ENCODE results near the gene IL1F10. TPM values are rescaled to one million over a fixed set of nuclear protein-coding genes. Genes with fewer than 3 reads are reported as not detected.

Gene IL1F10
- total RNA-seq, 1 donor from 2014 or later, result not detected

DNA sequence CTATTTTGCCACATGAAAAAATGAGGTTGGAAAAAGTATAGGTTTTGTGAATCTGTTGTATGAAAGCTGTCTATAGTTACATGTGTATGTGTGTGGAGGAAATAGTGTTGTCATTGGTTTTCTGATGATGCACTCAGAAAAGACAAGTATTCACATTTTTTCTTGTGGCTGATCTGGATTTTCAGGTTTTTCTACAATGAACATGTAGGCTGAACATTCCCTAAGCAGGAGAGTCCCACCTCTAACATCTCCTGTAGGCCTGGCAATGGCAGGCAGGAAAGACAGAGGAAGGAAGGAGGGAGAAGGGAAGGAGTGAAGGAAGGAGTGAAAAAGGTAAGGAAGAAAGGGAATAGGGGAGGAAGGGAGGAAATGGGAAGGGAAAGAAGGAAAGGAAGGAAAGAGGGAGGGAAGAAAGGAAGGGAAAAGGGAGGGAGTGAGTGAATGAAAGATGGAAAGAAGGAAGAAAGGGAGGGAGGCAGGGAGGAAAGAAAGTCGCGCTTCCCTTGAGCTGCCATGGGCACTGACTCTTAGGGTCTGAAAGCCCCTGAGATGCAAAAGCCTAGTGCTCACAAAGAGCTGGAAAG lies 9.3 kb upstream of the IL1F10 start:
- Mint-ChIP-seq H3K27me3 (ENCODE audit: insufficient read depth, low read depth) (peaks cover 9% of the 10 kb centered on the region), H3K4me1 (peaks cover 12% of the 10 kb centered on the region), H3K27ac (no peak overlapping the region), H3K36me3 (no peaks in the 10 kb centered on the region), H3K4me3 (no peak overlapping the region), H3K9me3 (peaks cover 17% of the 10 kb centered on the region)
- no peak overlapping the region for H3K4me2 ChIP-seq
- H3K4me1 ChIP-seq, result no peaks in the 10 kb centered on the region
- TF ChIP-seq EZH2 (IDR thresholded peaks at IDR 0.05) (no peak), EZH2phosphoT487 (IDR thresholded peaks at IDR 0.05) (no peak)
- TF ChIP-seq, protein P1, sequence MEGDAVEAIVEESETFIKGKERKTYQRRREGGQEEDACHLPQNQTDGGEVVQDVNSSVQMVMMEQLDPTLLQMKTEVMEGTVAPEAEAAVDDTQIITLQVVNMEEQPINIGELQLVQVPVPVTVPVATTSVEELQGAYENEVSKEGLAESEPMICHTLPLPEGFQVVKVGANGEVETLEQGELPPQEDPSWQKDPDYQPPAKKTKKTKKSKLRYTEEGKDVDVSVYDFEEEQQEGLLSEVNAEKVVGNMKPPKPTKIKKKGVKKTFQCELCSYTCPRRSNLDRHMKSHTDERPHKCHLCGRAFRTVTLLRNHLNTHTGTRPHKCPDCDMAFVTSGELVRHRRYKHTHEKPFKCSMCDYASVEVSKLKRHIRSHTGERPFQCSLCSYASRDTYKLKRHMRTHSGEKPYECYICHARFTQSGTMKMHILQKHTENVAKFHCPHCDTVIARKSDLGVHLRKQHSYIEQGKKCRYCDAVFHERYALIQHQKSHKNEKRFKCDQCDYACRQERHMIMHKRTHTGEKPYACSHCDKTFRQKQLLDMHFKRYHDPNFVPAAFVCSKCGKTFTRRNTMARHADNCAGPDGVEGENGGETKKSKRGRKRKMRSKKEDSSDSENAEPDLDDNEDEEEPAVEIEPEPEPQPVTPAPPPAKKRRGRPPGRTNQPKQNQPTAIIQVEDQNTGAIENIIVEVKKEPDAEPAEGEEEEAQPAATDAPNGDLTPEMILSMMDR (IDR thresholded peaks at IDR 0.05), result no peak
- H2AFZ ChIP-seq (replicated peaks), result no peak overlapping the region
- H3K36me3 ChIP-seq, result no peaks in the 10 kb centered on the region
- H3K4me3 ChIP-seq, result no peak overlapping the region
- no peaks in the 10 kb centered on the region for H3K27me3 ChIP-seq
- no peaks in the 10 kb centered on the region for H3K79me2 ChIP-seq (ENCODE audit: low read depth)
- H3K9ac ChIP-seq, result no peak overlapping the region
- H3K27ac ChIP-seq, result no peak overlapping the region
- no peaks in the 10 kb centered on the region for H3F3A ChIP-seq (ENCODE audit: low read depth)
- H3K9me3 ChIP-seq (ENCODE audit: low read depth), result peaks cover 5% of the 10 kb centered on the region
- DNase-seq (ENCODE audit: low spot score), result no peak
- no peaks in the 10 kb centered on the region for H4K20me1 ChIP-seq (ENCODE audit: low read depth)

DNA sequence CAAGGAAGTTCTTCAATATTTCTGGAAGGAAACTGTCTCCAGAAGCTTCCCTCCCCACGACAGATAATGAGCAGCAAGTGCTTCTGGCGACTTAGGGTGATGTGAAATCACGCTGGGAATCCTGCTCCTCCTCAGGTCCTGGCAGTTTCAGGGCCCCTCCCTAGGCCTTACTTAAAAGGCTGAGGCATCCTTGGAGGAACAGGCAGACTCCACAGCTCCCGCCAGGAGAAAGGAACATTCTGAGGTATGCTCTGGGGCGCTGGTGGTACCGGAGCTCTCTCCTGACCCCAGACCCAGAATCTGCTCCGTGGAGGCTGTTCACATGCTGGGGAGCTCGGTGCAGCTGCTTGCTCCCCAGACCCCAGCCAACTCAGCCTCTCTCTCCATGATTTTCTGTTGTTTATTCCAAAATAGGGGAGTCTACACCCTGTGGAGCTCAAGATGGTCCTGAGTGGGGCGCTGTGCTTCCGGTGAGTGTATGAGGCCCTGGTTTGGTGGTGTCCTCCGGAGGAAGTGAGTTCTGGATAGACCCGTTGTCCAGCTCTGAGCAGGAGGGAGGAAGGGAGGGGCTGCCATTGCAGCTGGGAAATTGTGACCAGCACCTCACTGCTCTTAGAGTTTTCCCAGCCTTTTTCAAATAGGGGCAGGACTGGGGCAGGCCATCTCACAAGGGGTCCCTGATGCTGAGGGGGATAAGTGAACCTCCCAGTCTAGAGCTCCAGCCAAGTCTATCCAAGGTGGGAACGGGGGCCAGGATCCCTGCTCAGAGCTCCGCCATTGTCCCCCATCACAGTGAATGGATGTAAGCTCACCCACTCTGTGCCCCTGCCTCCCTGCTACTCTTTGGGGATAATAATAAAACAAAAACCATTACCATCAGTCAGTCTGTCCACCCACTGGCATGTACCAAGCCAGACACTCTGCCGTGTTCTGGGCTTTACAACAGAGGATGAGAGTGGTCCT lies 8.5 kb upstream of the IL1F10 start, which contains the start of gene IL36RN:
TSS of gene IL36RN (plus strand) at position 201 of the 963 bp plus-strand sequence. CDS start at position 442, 241 bp downstream.
- no peak within 1 kb of the TSS for H3K27ac ChIP-seq
- TF ChIP-seq, protein P1 (IDR thresholded peaks at IDR 0.05), result no peak
- no peak for TF ChIP-seq EZH2 (IDR thresholded peaks at IDR 0.05)
- TF ChIP-seq EZH2phosphoT487 (IDR thresholded peaks at IDR 0.05), result no peak
- H3K9me3 ChIP-seq (ENCODE audit: low read depth), result peaks cover 5% of the 10 kb centered on the region
- Mint-ChIP-seq H3K36me3 (no peaks in the 10 kb centered on the region), H3K27ac (no peak within 1 kb of the TSS), H3K27me3 (ENCODE audit: insufficient read depth, low read depth) (peaks cover 8% of the 10 kb centered on the region), H3K4me1 (peaks cover 12% of the 10 kb centered on the region), H3K9me3 (peaks cover 14% of the 10 kb centered on the region), H3K4me3 (no peak within 1 kb of the TSS)
- no peak within 1 kb of the TSS for H2AFZ ChIP-seq (replicated peaks)
- H4K20me1 ChIP-seq (ENCODE audit: low read depth), result no peaks in the 10 kb centered on the region
- H3K4me3 ChIP-seq, result no peak within 1 kb of the TSS
- no peak within 1 kb of the TSS for H3K4me2 ChIP-seq
- H3F3A ChIP-seq (ENCODE audit: low read depth), result no peaks in the 10 kb centered on the region
- H3K4me1 ChIP-seq, result no peaks in the 10 kb centered on the region
- H3K36me3 ChIP-seq, result no peaks in the 10 kb centered on the region
- H3K27me3 ChIP-seq, result no peaks in the 10 kb centered on the region
- no peak within 1 kb of the TSS for H3K9ac ChIP-seq
- no peaks in the 10 kb centered on the region for H3K79me2 ChIP-seq (ENCODE audit: low read depth)
- no peak for DNase-seq (ENCODE audit: low spot score)

DNA sequence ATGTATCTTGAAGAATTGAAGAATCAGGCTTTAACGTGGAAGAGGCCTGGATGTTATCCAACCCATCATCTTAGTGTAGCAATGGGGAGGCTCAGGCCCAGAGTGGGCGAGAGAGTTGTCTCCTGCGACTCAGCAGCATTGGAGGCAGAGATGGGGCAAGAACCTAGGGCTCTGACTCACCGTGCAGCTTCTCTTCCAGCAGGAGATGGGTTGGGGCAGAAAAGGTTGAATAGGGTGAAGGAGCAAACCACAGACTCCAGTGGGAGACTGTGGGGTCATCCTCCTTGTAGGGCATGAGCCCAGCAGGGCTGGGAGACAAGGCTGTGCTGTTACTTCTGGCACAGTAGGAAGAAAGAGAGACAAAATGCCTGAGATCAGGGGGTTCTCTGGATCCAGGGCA lies 7.4 kb upstream of the IL1F10 start:
- H3K4me3 ChIP-seq, result no peak overlapping the region
- no peak overlapping the region for H3K27ac Mint-ChIP-seq
- no peak overlapping the region for H3K27ac ChIP-seq
- H3F3A ChIP-seq (ENCODE audit: low read depth), result no peaks in the 10 kb centered on the region
- H3K4me3 Mint-ChIP-seq, result no peak overlapping the region
- H3K4me2 ChIP-seq, result no peak overlapping the region
- peaks cover 2% of the 10 kb centered on the region for H3K9me3 ChIP-seq (ENCODE audit: low read depth)
- peaks cover 12% of the 10 kb centered on the region for H3K4me1 Mint-ChIP-seq
- no peak overlapping the region for H3K9ac ChIP-seq
- no peaks in the 10 kb centered on the region for H3K4me1 ChIP-seq
- no peaks in the 10 kb centered on the region for H4K20me1 ChIP-seq (ENCODE audit: low read depth)
- no peak for TF ChIP-seq EZH2phosphoT487 (IDR thresholded peaks at IDR 0.05)
- TF ChIP-seq, protein P1 (IDR thresholded peaks at IDR 0.05), result no peak
- H3K36me3 ChIP-seq, result no peaks in the 10 kb centered on the region
- H3K27me3 Mint-ChIP-seq (ENCODE audit: insufficient read depth, low read depth), result peaks cover 10% of the 10 kb centered on the region
- no peak overlapping the region for H2AFZ ChIP-seq (replicated peaks)
- no peaks in the 10 kb centered on the region for H3K27me3 ChIP-seq
- no peak for DNase-seq (ENCODE audit: low spot score)
- H3K79me2 ChIP-seq (ENCODE audit: low read depth), result no peaks in the 10 kb centered on the region
- H3K36me3 Mint-ChIP-seq, result no peaks in the 10 kb centered on the region
- peaks cover 11% of the 10 kb centered on the region for H3K9me3 Mint-ChIP-seq
